ENCODE data around the gene TLR8.

TLR8 gene

GRCh38 chrX:12874581-12874980, 31.8 kb upstream of the TLR8 start:
- H3K4me3 ChIP-seq (ENCODE audit: insufficient read length, low read depth), result no peak overlapping the region
- no peak for DNase-seq (ENCODE audit: low read depth, low spot score)
- TF ChIP-seq ZNF274 (IDR thresholded peaks at IDR 0.05; ENCODE audit: low read depth, low read length) (no peak), SUZ12 (IDR thresholded peaks at IDR 0.05; ENCODE audit: extremely low read depth, insufficient read depth, insufficient read length) (no peak), YY1 (IDR thresholded peaks at IDR 0.05; ENCODE audit: insufficient read depth, insufficient read length) (no peak)
- no peaks in the 10 kb centered on the region for H3K27me3 ChIP-seq (ENCODE audit: insufficient read depth, insufficient read length)
- H3K4me1 ChIP-seq (ENCODE audit: insufficient read depth, insufficient read length), result no peaks in the 10 kb centered on the region
- H3K36me3 ChIP-seq (ENCODE audit: insufficient read depth, insufficient read length, low read length), result no peaks in the 10 kb centered on the region
- no peak overlapping the region for H3K9ac ChIP-seq (ENCODE audit: insufficient read length, low read depth)
- no peaks in the 10 kb centered on the region; the same call in 1 of the 2 replicates for H3K9me3 ChIP-seq (ENCODE audit: insufficient read depth, low read length)

- no peak overlapping the region for H3K4me3 ChIP-seq (ENCODE audit: insufficient read length, low read depth)
- H3K36me3 ChIP-seq (ENCODE audit: insufficient read depth, insufficient read length, low read length), result no peaks in the 10 kb centered on the region
- no peaks in the 10 kb centered on the region for H3K27me3 ChIP-seq (ENCODE audit: insufficient read depth, insufficient read length)
- TF ChIP-seq SUZ12 (IDR thresholded peaks at IDR 0.05; ENCODE audit: extremely low read depth, insufficient read depth, insufficient read length) (no peak), ZNF274 (IDR thresholded peaks at IDR 0.05; ENCODE audit: low read depth, low read length) (no peak), YY1 (IDR thresholded peaks at IDR 0.05; ENCODE audit: insufficient read depth, insufficient read length) (no peak)
- DNase-seq (ENCODE audit: low read depth, low spot score), result no peak
- no peaks in the 10 kb centered on the region for H3K4me1 ChIP-seq (ENCODE audit: insufficient read depth, insufficient read length)
- H3K9ac ChIP-seq (ENCODE audit: insufficient read length, low read depth), result no peak overlapping the region
- no peaks in the 10 kb centered on the region for H3K9me3 ChIP-seq (ENCODE audit: insufficient read depth, low read length)
Measured at GRCh38 chrX:12877386-12877785, 29.0 kb upstream of the TLR8 start.

GRCh38 chrX:12878536-12878935, 27.9 kb upstream of the TLR8 start:
- Histone ChIP-seq H3K9ac (ENCODE audit: insufficient read length, low read depth) (no peak overlapping the region), H3K4me1 (ENCODE audit: insufficient read depth, insufficient read length) (no peaks in the 10 kb centered on the region), H3K9me3 (ENCODE audit: insufficient read depth, low read length) (no peaks in the 10 kb centered on the region), H3K27me3 (ENCODE audit: insufficient read depth, insufficient read length) (no peaks in the 10 kb centered on the region), H3K36me3 (ENCODE audit: insufficient read depth, insufficient read length, low read length) (no peaks in the 10 kb centered on the region), H3K4me3 (ENCODE audit: insufficient read length, low read depth) (no peak overlapping the region)
- TF ChIP-seq ZNF274 (IDR thresholded peaks at IDR 0.05; ENCODE audit: low read depth, low read length), result no peak
- DNase-seq (ENCODE audit: low read depth, low spot score), result no peak

- Histone ChIP-seq H3K27me3 (ENCODE audit: insufficient read depth, insufficient read length) (no peaks in the 10 kb centered on the region), H3K4me3 (ENCODE audit: insufficient read length, low read depth) (no peak overlapping the region), H3K4me1 (ENCODE audit: insufficient read depth, insufficient read length) (no peaks in the 10 kb centered on the region), H3K9me3 (ENCODE audit: insufficient read depth, low read length) (no peaks in the 10 kb centered on the region), H3K36me3 (ENCODE audit: insufficient read depth, insufficient read length, low read length) (no peaks in the 10 kb centered on the region), H3K9ac (ENCODE audit: insufficient read length, low read depth) (no peak overlapping the region)
- DNase-seq (ENCODE audit: low read depth, low spot score), result no peak
- no peak for TF ChIP-seq SUZ12 (IDR thresholded peaks at IDR 0.05; ENCODE audit: extremely low read depth, insufficient read depth, insufficient read length)
- TF ChIP-seq ZNF274 (IDR thresholded peaks at IDR 0.05; ENCODE audit: low read depth, low read length), result no peak
- no peak for TF ChIP-seq YY1 (IDR thresholded peaks at IDR 0.05; ENCODE audit: insufficient read depth, insufficient read length)
Measured at GRCh38 chrX:12881914-12882313, 24.5 kb upstream of the TLR8 start.

- H3K9ac ChIP-seq (ENCODE audit: insufficient read length, low read depth), result no peak overlapping the region
- no peaks in the 10 kb centered on the region for H3K9me3 ChIP-seq (ENCODE audit: insufficient read depth, low read length)
- no peak for DNase-seq (ENCODE audit: low read depth, low spot score)
- no peak for TF ChIP-seq SUZ12 (IDR thresholded peaks at IDR 0.05; ENCODE audit: extremely low read depth, insufficient read depth, insufficient read length)
- no peak for TF ChIP-seq YY1 (IDR thresholded peaks at IDR 0.05; ENCODE audit: insufficient read depth, insufficient read length)
- TF ChIP-seq ZNF274 (IDR thresholded peaks at IDR 0.05; ENCODE audit: low read depth, low read length), result no peak
- no peaks in the 10 kb centered on the region for H3K27me3 ChIP-seq (ENCODE audit: insufficient read depth, insufficient read length)
- H3K4me1 ChIP-seq (ENCODE audit: insufficient read depth, insufficient read length), result no peaks in the 10 kb centered on the region
- no peaks in the 10 kb centered on the region for H3K36me3 ChIP-seq (ENCODE audit: insufficient read depth, insufficient read length, low read length)
- no peak overlapping the region for H3K4me3 ChIP-seq (ENCODE audit: insufficient read length, low read depth)
Measured at GRCh38 chrX:12885508-12885907, 20.9 kb upstream of the TLR8 start.

- Histone ChIP-seq H3K4me1 (ENCODE audit: insufficient read depth, insufficient read length) (no peaks in the 10 kb centered on the region), H3K36me3 (ENCODE audit: insufficient read depth, insufficient read length, low read length) (no peaks in the 10 kb centered on the region), H3K27me3 (ENCODE audit: insufficient read depth, insufficient read length) (no peaks in the 10 kb centered on the region), H3K9me3 (ENCODE audit: insufficient read depth, low read length) (no peaks in the 10 kb centered on the region), H3K4me3 (ENCODE audit: insufficient read length, low read depth) (no peak overlapping the region), H3K9ac (ENCODE audit: insufficient read length, low read depth) (no peak overlapping the region)
- TF ChIP-seq SUZ12 (IDR thresholded peaks at IDR 0.05; ENCODE audit: extremely low read depth, insufficient read depth, insufficient read length) (no peak), YY1 (IDR thresholded peaks at IDR 0.05; ENCODE audit: insufficient read depth, insufficient read length) (no peak), ZNF274 (IDR thresholded peaks at IDR 0.05; ENCODE audit: low read depth, low read length) (no peak)
- DNase-seq (ENCODE audit: low read depth, low spot score), result no peak
Measured at GRCh38 chrX:12886545-12886944, 19.9 kb upstream of the TLR8 start.

- H3K9ac ChIP-seq (ENCODE audit: insufficient read length, low read depth), result no peak overlapping the region
- H3K9me3 ChIP-seq (ENCODE audit: insufficient read depth, low read length), result no peaks in the 10 kb centered on the region
- H3K27me3 ChIP-seq (ENCODE audit: insufficient read depth, insufficient read length), result no peaks in the 10 kb centered on the region
- H3K36me3 ChIP-seq (ENCODE audit: insufficient read depth, insufficient read length, low read length), result no peaks in the 10 kb centered on the region
- no peaks in the 10 kb centered on the region for H3K4me1 ChIP-seq (ENCODE audit: insufficient read depth, insufficient read length)
- no peak for TF ChIP-seq ZNF274 (IDR thresholded peaks at IDR 0.05; ENCODE audit: low read depth, low read length)
- no peak for TF ChIP-seq SUZ12 (IDR thresholded peaks at IDR 0.05; ENCODE audit: extremely low read depth, insufficient read depth, insufficient read length)
- no peak for TF ChIP-seq YY1 (IDR thresholded peaks at IDR 0.05; ENCODE audit: insufficient read depth, insufficient read length)
- no peak overlapping the region for H3K4me3 ChIP-seq (ENCODE audit: insufficient read length, low read depth)
- no peak for DNase-seq (ENCODE audit: low read depth, low spot score)
Measured at GRCh38 chrX:12887141-12887540, 19.3 kb upstream of the TLR8 start.

GRCh38 chrX:12887767-12888166, 18.7 kb upstream of the TLR8 start:
- Histone ChIP-seq H3K36me3 (ENCODE audit: insufficient read depth, insufficient read length, low read length) (no peaks in the 10 kb centered on the region), H3K9ac (ENCODE audit: insufficient read length, low read depth) (no peak overlapping the region), H3K4me3 (ENCODE audit: insufficient read length, low read depth) (no peak overlapping the region), H3K27me3 (ENCODE audit: insufficient read depth, insufficient read length) (no peaks in the 10 kb centered on the region), H3K4me1 (ENCODE audit: insufficient read depth, insufficient read length) (no peaks in the 10 kb centered on the region), H3K9me3 (ENCODE audit: insufficient read depth, low read length) (no peaks in the 10 kb centered on the region)
- DNase-seq (ENCODE audit: low read depth, low spot score), result no peak
- TF ChIP-seq YY1 (IDR thresholded peaks at IDR 0.05; ENCODE audit: insufficient read depth, insufficient read length) (no peak), SUZ12 (IDR thresholded peaks at IDR 0.05; ENCODE audit: extremely low read depth, insufficient read depth, insufficient read length) (no peak), ZNF274 (IDR thresholded peaks at IDR 0.05; ENCODE audit: low read depth, low read length) (no peak)

Measured in NT2/D1 (cell line).